HFF-Myc (cell line): Measurements from ENCODE around the gene LDLRAD4.

Source experiments
- DNase-seq: peaks from one replicate; pipeline ENCODE4 v3.0.0-alpha.2; 2011; ENCODE audit warnings: low read depth; ENCODE audit errors: extremely low read depth
- H3K4me3 ChIP-seq: replicated peaks from 2 replicates; pipeline ENCODE4 v1.5.1; 2011; ENCODE audit warnings: low read depth, mild to moderate bottlenecking, control low read depth, low read length
- CTCF ChIP-seq: IDR thresholded peaks from 2 replicates; pipeline ENCODE4 v1.5.1; 2012; ENCODE audit warnings: mild to moderate bottlenecking, low read depth, low read length, control low read depth; ENCODE audit errors: missing control alignments

The LDLRAD4 gene

DNA sequence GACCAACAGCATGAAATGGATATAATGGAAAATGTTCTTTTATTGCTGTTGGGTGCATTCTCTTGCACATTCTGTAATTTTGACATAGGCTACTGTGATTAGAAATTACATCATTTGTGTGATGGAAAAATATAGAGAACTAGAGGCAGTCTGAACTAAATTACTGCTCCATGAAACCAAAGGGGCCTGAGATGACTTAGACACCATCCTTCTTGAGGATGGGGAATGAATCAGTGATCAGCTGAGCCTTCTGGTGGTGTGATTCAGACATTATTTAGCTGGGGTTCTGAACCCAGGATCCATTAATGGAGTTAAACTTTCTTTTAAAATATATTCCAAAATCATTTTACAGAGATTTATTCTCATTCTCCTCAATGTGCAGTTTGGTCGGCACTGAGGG is 135.8 kb downstream of the LDLRAD4 start:
- no peak overlapping the region for H3K4me3 ChIP-seq
- no peak for TF ChIP-seq CTCF
- no peak for DNase-seq

DNA sequence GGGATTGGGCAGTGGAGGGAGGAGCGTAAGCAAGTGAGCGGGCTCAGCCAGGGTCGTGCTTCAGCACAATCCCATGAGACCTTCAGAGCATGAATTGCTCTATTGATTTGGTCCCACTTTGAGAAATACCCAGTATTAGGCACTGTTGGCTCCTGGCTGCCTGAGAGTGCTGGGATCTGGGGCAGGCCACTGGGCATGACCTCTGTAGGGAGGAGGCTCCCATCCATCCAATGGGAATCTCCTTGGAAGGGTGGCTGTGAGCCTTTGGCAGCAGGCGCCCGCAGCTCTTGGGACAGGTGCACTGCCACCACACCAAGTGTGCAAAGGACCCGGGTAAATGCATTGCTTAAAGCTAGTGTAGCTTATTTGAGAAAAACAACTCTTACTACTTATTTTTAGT is 137.5 kb downstream of the LDLRAD4 start:
- DNase-seq, result no peak
- TF ChIP-seq CTCF, result no peak

DNA sequence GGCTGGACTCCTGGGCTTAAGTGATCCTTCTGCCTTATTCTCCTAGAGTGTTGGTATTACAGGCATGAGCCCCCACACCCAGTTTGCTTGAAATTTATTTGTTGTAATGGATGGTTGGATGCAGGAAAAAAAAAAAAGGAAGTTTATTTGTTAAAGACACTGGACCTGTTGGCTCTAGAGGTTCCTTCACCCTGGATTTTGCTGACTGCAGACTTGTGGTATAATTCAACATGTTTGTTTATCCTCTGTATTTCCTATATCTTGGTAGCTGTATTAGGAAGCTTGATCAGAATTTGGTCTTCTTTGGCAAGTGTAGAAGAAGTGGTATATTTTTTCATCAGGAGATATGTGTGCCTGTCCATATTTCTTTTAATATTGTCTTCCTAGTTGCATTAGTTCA is 138.7 kb downstream of the LDLRAD4 start:
- no peak for DNase-seq
- TF ChIP-seq CTCF, result no peak
- no peak overlapping the region for H3K4me3 ChIP-seq

More for the DNA sequence above, 137.5 kb downstream of the LDLRAD4 start:
- no peak overlapping the region for H3K4me3 ChIP-seq

DNA sequence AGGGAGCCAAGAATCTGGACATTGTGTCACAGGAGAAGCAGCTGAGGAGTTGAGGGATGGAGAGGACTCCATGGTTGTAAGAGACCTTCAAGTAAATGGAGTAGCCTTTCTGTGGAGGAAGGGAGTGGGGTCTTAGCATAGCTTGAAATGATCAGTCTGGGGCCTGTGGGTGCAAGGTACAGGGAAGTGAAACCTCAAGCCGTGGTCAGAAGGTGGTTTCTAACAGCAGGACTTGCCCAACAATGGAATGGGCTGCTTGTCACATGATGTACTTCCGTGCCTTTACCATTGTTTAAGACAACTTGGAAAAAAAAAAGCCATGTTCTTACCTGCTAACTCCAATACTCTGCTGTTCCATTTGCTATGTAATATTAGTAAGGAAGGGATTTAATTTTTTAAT is 140.7 kb downstream of the LDLRAD4 start:
- no peak for DNase-seq
- no peak overlapping the region for H3K4me3 ChIP-seq
- no peak for TF ChIP-seq CTCF

DNA sequence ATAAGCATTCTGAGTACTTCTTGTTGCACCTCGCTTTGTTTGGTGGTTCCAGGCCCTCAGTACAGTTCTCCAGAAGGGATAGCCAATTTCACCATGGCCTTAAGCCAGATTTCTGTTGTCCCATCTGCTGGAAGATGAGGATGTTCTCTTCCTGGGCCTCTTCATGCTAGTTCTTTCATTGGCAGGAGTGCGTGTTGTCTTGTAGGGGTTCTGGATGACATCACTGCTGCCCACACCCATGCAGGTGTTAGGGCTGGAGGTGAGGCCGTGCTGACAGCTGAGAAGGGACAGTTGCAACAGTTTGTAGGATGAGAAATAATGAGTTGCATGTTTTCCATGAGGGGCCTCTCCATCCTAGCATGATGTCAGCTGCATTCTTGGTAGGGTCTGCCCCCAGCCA is 142.9 kb downstream of the LDLRAD4 start:
- no peak for DNase-seq
- no peak overlapping the region for H3K4me3 ChIP-seq
- no peak for TF ChIP-seq CTCF

GRCh38 chr18:13362051-13362450 is 143.5 kb downstream of the LDLRAD4 start:
- no peak for DNase-seq
- no peak for TF ChIP-seq CTCF

DNA sequence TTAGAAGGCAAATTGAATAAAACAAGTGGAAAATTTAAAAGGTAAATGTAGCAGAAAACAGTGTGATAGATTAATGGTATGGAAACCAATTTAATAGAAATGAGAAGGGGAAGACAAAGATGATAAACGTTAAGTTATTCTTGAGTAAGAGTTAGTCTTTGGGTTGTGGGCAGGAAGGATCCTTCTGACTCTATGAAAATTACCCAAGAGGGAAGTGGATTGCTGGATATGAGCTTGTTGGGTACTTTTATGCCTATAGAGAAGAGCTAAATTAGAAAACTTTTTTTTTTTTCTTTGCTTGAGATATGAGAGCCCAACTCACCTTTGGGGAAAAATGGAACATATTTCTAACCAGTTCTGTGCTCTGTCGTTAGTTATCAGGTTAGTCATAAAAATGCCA is 144.0 kb downstream of the LDLRAD4 start:
- H3K4me3 ChIP-seq, result no peak overlapping the region
- DNase-seq, result no peak
- no peak for TF ChIP-seq CTCF

More at GRCh38 chr18:13362051-13362450, 143.5 kb downstream of the LDLRAD4 start:
- H3K4me3 ChIP-seq, result no peak overlapping the region
